Lung (tissue), 12 donors: ENCODE data around the gene CR1L. TPM values are rescaled to one million over a fixed set of nuclear protein-coding genes. Genes with fewer than 3 reads are reported as not detected.
"Not testable (repeated sequence)": the region's sequence is repeated elsewhere in the genome, so short reads cannot be mapped to it uniquely, and the experiment has no call there.

ENCODE experiments used
- ATAC-seq: fragments of 200-7000 bp; cut with Tn5 transposase; one replicate; pipeline ENCODE4 v1.9.1; 2020; ENCODE audit warnings: moderate number of reproducible peaks; ENCODE audit not compliant: insufficient read depth, low FRiP score
- DNase-seq, 3 donors: peaks; one replicate each; pipeline ENCODE4 v3.0.0-alpha.2; 2013 to 2017
- H3K27ac ChIP-seq, 2 donors: one replicate each; pipeline ENCODE4 v1.5.1; 2013; ENCODE audit warnings: mild to moderate bottlenecking in 2 of 2, moderate library complexity in 2 of 2, control low read depth in 1 of 2, inconsistent platforms in 1 of 2, low read depth in 1 of 2, low read length in 1 of 2
- H3K27me3 ChIP-seq, 3 donors: one replicate each; pipeline ENCODE4 v1.5.1; 2013; ENCODE audit warnings: low read length in 2 of 3; ENCODE audit not compliant: control insufficient read depth in 3 of 3, insufficient read depth in 3 of 3
- H3K36me3 ChIP-seq, 4 donors: one replicate each; pipeline ENCODE4 v1.5.1; 2013; ENCODE audit warnings: low read length in 4 of 4, mild to moderate bottlenecking in 1 of 4, moderate library complexity in 1 of 4; ENCODE audit not compliant: control insufficient read depth in 4 of 4, insufficient read depth in 4 of 4
- H3K4me1 ChIP-seq, 5 donors: one replicate each; pipeline ENCODE4 v1.5.1; 2013; ENCODE audit warnings: low read length in 5 of 5, mild to moderate bottlenecking in 2 of 5, moderate library complexity in 1 of 5; ENCODE audit not compliant: control insufficient read depth in 5 of 5, insufficient read depth in 5 of 5
- H3K4me3 ChIP-seq: one replicate; pipeline ENCODE4 v1.5.1; 2013; ENCODE audit warnings: mild to moderate bottlenecking, control low read depth, moderate library complexity
- H3K9ac ChIP-seq, 2 donors: one replicate each; pipeline ENCODE4 v1.5.1; 2013; ENCODE audit warnings: low read length in 2 of 2, control low read depth in 1 of 2; ENCODE audit not compliant: insufficient read depth in 1 of 2
- H3K9me3 ChIP-seq, 4 donors: one replicate each; pipeline ENCODE4 v1.5.1; 2013; ENCODE audit warnings: low read length in 3 of 4, mild to moderate bottlenecking in 1 of 4, moderate library complexity in 1 of 4; ENCODE audit not compliant: control insufficient read depth in 4 of 4, insufficient read depth in 3 of 4
- WGBS, 2 donors: extraction: QIAGEN DNeasy Blood & Tissue Kit; methylation state at CpG; one replicate each; pipeline ENCODE4 v1.1.7; 2013; 5-methylcytosine and 5-hydroxymethylcytosine counted together
- polyA plus RNA-seq, 2 donors: library from polyadenylated mRNA; stranded (reverse); fragments of 200-250 nt; gene quantifications; one replicate each; pipeline ENCODE4 v1.2.1, GENCODE V29; 2013
- total RNA-seq, 2 donors: library from RNA; depleted of rRNA in 1 of 2; stranded (reverse); fragments of >200 nt in 1 of 2; gene quantifications; one replicate each; pipeline ENCODE4 v1.2.1, GENCODE V29; 2014 to 2021
- TF ChIP-seq, protein P1 (sequence below): IDR thresholded peaks from 2 replicates; pipeline ENCODE4 v1.5.1; 2012; ENCODE audit warnings: mild to moderate bottlenecking; ENCODE audit errors: control extremely low read depth, extremely low read depth
- donor health status: control.
- donor health status: control.
- donor health status: Bipolar disorder and iron deficiency.
- donor health status: healthy.
- donor health status: DM: yes; HTN: yes; CAD: no.

CR1L gene
- total and polyA plus RNA-seq, 4 donors = 0.28 to 2.6 (median 0.94) TPM

DNA sequence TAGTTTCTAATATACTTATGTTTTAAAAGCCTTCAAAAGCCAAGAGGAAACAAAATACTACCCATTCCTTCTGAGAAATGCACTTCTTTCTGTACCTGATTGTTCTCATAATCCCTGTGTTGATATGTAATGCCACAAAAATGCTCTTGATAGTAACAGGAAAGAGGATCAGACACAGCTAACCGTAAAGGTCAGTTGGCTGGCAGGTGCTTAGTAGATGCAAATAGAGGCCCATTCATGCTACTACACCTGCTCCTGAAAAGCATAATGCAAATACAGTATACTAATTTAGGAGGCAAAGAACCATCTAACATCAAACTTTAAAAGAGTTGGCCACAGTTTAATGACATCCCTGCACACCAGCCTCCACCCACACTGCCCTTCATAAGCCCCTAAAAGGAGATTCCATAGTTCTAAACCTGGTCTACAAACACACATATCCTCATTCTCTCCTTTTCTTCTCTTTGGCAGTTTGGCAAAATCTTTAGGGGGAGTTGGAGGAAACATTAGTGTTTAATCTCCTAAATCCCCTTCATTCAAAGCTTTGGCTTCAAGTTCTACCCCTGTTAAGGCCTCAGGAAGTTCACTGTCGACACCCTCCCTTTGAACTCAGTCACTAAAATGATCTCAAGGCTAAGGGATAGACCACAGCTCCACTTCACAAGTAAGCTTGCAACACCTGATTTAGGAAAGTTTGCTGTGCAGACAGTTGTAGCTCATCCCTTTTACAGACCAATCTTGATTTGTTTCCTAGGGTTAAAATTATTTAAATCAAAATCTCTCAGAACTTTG lies 104.0 kb downstream of the CR1L start:
- Histone ChIP-seq H3K4me1 (peaks cover 4 to 25% (median 6%) of the 10 kb centered on the region in 5 donors), H3K9me3 (no peaks in the 10 kb centered on the region), H3K27me3 (no peaks in the 10 kb centered on the region), H3K4me3 (no peak overlapping the region), H3K9ac (no peak overlapping the region), H3K36me3 (no peaks in the 10 kb centered on the region), H3K27ac (peak overlapping the region in 1 of 2 donors; percentile 15)
- DNase-seq (peak in 2 of 3 donors; percentile 33 to 49), ATAC-seq (no peak)
- WGBS, 2 donors = 43 to 47% methylated on average over 2 of the region's 2 CpGs
- TF ChIP-seq, protein P1, sequence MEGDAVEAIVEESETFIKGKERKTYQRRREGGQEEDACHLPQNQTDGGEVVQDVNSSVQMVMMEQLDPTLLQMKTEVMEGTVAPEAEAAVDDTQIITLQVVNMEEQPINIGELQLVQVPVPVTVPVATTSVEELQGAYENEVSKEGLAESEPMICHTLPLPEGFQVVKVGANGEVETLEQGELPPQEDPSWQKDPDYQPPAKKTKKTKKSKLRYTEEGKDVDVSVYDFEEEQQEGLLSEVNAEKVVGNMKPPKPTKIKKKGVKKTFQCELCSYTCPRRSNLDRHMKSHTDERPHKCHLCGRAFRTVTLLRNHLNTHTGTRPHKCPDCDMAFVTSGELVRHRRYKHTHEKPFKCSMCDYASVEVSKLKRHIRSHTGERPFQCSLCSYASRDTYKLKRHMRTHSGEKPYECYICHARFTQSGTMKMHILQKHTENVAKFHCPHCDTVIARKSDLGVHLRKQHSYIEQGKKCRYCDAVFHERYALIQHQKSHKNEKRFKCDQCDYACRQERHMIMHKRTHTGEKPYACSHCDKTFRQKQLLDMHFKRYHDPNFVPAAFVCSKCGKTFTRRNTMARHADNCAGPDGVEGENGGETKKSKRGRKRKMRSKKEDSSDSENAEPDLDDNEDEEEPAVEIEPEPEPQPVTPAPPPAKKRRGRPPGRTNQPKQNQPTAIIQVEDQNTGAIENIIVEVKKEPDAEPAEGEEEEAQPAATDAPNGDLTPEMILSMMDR = no peak

DNA sequence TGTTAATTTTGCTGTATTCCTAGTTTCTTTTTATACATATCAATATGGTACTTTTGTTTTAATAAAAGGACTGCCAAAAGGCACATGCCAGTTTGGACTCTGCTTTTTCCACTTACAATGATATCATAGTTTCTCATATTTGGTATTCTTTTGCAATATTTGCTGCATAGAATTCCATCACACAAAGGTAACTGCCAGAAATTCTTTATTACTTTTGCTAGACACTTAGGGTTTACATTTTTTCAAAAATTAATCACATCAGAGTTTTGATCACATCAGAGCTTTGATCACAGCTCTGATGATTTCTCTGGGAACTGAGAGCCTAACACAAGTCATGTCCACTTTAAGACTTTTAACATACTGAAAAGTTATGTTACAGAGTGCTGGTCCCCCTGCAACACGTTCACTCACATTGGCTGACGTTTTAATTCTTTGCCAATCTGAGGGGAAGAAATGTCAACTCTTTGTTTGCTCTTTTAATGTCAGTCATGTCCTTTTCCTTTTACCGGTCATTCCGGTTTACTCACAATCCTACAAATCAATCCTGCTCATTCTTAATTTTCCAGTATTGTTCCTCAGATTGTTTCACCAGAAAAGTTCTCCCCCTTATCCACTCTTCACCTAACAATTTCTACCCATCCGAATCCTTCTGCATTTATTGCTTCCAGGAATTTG lies 105.8 kb downstream of the CR1L start:
- Histone ChIP-seq H3K4me1 (peaks cover 5 to 27% (median 11%) of the 10 kb centered on the region in 5 donors), H3K27me3 (no peaks in the 10 kb centered on the region), H3K27ac (peak overlapping the region; percentile 94 to 95), H3K36me3 (no peaks in the 10 kb centered on the region), H3K9ac (no peak overlapping the region), H3K9me3 (no peaks in the 10 kb centered on the region), H3K4me3 (no peak overlapping the region)
- TF ChIP-seq, protein P1 = no peak
- WGBS, 2 donors = 40 to 66% methylated on average over 5 of the region's 5 CpGs
- ATAC-seq (no peak), DNase-seq (peak in 2 of 3 donors; percentile 47 to 59)

DNA sequence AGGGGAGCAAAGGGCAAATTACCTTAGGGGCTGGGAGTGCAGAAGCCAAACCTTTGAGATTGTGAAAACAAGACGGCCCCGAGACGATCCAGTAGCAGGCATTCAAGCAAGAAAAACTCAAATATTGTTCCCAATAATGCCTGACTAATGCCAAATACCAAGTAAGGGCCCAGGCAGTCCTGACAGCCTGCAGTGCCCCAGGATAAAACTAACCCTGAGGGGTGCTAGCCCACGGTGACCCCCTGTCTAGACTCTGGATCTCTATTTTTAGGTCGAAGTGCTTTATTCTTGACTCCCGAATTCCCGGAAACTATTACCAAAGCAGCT lies 106.5 kb downstream of the CR1L start:
- peak overlapping the region; percentile 49 to 61 for H3K9ac ChIP-seq
- WGBS, 2 donors = 11 to 23% methylated on average over 7 of the region's 7 CpGs
- H3K4me3 ChIP-seq = peak overlapping the region; percentile 6
- DNase-seq, H3K27me3 ChIP-seq, H3K36me3 ChIP-seq, ATAC-seq, H3K9me3 ChIP-seq: not testable (repeated sequence)
- H3K4me1 ChIP-seq = peaks cover 5 to 27% (median 11%) of the 10 kb centered on the region in 5 donors
- H3K27ac ChIP-seq = peak overlapping the region; percentile 94 to 95

DNA sequence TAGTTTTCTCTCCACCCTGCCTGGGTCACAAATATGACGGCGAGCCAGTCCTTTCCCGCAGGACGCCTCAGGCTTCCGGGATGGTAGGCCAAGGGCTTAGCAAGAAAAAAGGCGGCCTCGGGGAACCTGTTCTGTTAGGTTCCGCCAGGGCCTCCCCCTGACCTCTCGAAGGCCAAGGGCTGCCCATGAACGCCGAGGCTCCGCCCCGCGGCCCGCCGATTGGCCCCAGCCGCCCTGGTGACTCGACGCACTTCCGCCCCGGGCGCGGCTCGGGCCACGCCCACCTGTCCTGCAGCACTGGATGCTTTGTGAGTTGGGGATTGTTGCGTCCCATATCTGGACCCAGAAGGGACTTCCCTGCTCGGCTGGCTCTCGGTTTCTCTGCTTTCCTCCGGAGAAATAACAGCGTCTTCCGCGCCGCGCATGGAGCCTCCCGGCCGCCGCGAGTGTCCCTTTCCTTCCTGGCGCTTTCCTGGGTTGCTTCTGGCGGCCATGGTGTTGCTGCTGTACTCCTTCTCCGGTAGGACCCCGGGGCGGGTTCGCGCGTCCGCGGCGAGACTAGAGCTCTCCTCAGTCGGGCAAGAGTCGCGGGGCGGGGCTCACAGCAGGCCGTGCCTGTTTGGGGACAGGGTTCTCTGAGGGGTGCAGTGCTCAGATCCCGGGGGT lies 107.0 kb downstream of the CR1L start, which contains the start of gene CD46:
Gene CD46, plus strand, starts transcription at position 265 of the 666 bp plus-strand sequence. Its CDS starts 159 bp downstream, at position 424.
- DNase-seq (peak; percentile 94 to 97 (median 96)), ATAC-seq (peak; percentile 95)
- Histone ChIP-seq H3K27ac (peak within 1 kb of the TSS; percentile 94 to 95), H3K9me3 (no peaks in the 10 kb centered on the region), H3K9ac (peak within 1 kb of the TSS; percentile 61 to 75), H3K4me1 (peaks cover 5 to 27% (median 11%) of the 10 kb centered on the region in 5 donors), H3K36me3 (no peaks in the 10 kb centered on the region), H3K27me3 (no peaks in the 10 kb centered on the region), H3K4me3 (peak within 1 kb of the TSS; percentile 87)
- WGBS, 2 donors = 0% methylated on average over 55 of the region's 55 CpGs
- TF ChIP-seq, protein P1 = no peak
